Mammary epithelial cell (primary cell): ENCODE results near the gene QRICH1.

Experiments
- EZH2 ChIP-seq: IDR thresholded peaks from 2 replicates; pipeline ENCODE4 v1.6.1; 2012; ENCODE audit warnings: low read length, inconsistent platforms, borderline replicate concordance
- TF ChIP-seq, protein P1 (sequence below), 2 donors: IDR thresholded peaks in 1 of 2; conservative IDR thresholded peaks in 1 of 2; 2 replicates each; pipeline ENCODE4 v1.5.1; 2011 to 2012; ENCODE audit warnings: inconsistent platforms in 2 of 2, low read length in 2 of 2, mild to moderate bottlenecking in 2 of 2, control low read depth in 1 of 2, low read depth in 1 of 2; ENCODE audit not compliant: insufficient read depth in 1 of 2; ENCODE audit errors: extremely low read depth in 1 of 2

DNA sequence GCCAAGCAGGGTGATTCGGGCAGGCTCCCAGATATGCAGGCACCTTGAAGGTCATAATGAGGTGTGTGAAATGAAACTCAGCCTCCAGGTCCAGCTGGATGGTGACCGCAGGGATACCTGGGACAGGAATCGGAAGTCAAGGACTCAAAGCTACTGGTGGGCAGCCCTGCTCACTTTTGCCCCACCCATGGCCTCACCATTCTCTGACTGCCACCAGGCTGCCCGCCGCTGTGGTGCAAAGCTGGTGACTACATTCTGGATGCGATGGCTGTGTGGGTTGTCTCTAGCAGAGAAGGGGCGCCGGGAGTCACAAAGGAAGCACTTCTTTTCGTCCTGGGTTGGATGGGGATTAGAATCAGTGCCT lies 38.2 kb upstream of the QRICH1 start:
- TF ChIP-seq, protein P1, sequence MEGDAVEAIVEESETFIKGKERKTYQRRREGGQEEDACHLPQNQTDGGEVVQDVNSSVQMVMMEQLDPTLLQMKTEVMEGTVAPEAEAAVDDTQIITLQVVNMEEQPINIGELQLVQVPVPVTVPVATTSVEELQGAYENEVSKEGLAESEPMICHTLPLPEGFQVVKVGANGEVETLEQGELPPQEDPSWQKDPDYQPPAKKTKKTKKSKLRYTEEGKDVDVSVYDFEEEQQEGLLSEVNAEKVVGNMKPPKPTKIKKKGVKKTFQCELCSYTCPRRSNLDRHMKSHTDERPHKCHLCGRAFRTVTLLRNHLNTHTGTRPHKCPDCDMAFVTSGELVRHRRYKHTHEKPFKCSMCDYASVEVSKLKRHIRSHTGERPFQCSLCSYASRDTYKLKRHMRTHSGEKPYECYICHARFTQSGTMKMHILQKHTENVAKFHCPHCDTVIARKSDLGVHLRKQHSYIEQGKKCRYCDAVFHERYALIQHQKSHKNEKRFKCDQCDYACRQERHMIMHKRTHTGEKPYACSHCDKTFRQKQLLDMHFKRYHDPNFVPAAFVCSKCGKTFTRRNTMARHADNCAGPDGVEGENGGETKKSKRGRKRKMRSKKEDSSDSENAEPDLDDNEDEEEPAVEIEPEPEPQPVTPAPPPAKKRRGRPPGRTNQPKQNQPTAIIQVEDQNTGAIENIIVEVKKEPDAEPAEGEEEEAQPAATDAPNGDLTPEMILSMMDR (conservative IDR thresholded peaks at IDR 0.05 in 1 of 2, IDR thresholded peaks at IDR 0.05 in 1 of 2; ENCODE audit: extremely low read depth in 1 of 2, insufficient read depth in 1 of 2, low read depth in 1 of 2, low read length in 2 of 2) = no peak
- no peak for TF ChIP-seq EZH2
